ENCODE data around the gene SVOP.

GRCh38 chr12:109009766-109010165 is 11.1 kb downstream of the SVOP start:
- TF ChIP-seq CTCF (IDR thresholded peaks at IDR 0.05), result no peak
- no peak for TF ChIP-seq EZH2 (IDR thresholded peaks at IDR 0.05; ENCODE audit: borderline replicate concordance, insufficient read depth, low read depth, low read length, poor library complexity, severe bottlenecking)

Measured in B cell (primary cell).